Fibroblast of lung (primary cell): ENCODE measurements around the gene GPBAR1. TPM values are rescaled to one million over a fixed set of nuclear protein-coding genes. Genes with fewer than 3 reads are reported as not detected.

Experiments used
- DNase-seq, 2 donors: peaks; one replicate each; pipeline versions ENCODE4 v3.0.0 to v3.0.0-alpha.2; 2010; ENCODE audit warnings: low read depth in 2 of 2
- H2AFZ ChIP-seq: 2 replicates; pipeline ENCODE4 v1.5.1; 2012; ENCODE audit warnings: low read length, control low read depth, inconsistent platforms
- H3K27ac ChIP-seq: 2 replicates; pipeline ENCODE4 v1.5.1; 2011; ENCODE audit warnings: low read length, control low read depth; ENCODE audit not compliant: insufficient read depth
- H3K27me3 ChIP-seq: 2 replicates; pipeline ENCODE4 v1.5.1; 2011; ENCODE audit warnings: mild to moderate bottlenecking, low read length; ENCODE audit not compliant: control insufficient read depth, insufficient read depth
- H3K36me3 ChIP-seq: 2 replicates; pipeline ENCODE4 v1.5.1; 2011; ENCODE audit warnings: low read length; ENCODE audit not compliant: control insufficient read depth, insufficient read depth
- H3K4me1 ChIP-seq: 2 replicates; pipeline ENCODE4 v1.5.1; 2011; ENCODE audit warnings: low read length; ENCODE audit not compliant: control insufficient read depth, insufficient read depth; ENCODE audit errors: extremely low read depth
- H3K4me2 ChIP-seq: 2 replicates; pipeline ENCODE4 v1.5.1; 2011; ENCODE audit warnings: low read length, control low read depth; ENCODE audit not compliant: insufficient read depth; ENCODE audit errors: extremely low read depth
- H3K4me3 ChIP-seq, 4 experiments: fragments of 200-600 bp in 1 of 4; sonication (generic) in 1 of 4; replicated peaks in 1 of 4; 2 replicates each; pipeline ENCODE4 v1.5.1; 2011 to 2016; ENCODE audit warnings: low read length in 4 of 4, low read depth in 3 of 4, mild to moderate bottlenecking in 3 of 4, control low read depth in 2 of 4, inconsistent platforms in 1 of 4, mixed read lengths in 1 of 4; ENCODE audit not compliant: insufficient read depth in 1 of 4; ENCODE audit errors: control extremely low read depth in 1 of 4
- H3K79me2 ChIP-seq: 2 replicates; pipeline ENCODE4 v1.5.1; 2012; ENCODE audit warnings: mild to moderate bottlenecking, low read length, inconsistent platforms; ENCODE audit not compliant: control insufficient read depth, insufficient read depth
- H3K9ac ChIP-seq: 2 replicates; pipeline ENCODE4 v1.5.1; 2011; ENCODE audit warnings: mild to moderate bottlenecking, low read length, control low read depth; ENCODE audit not compliant: insufficient read depth
- H3K9me3 ChIP-seq: 2 replicates; pipeline ENCODE4 v1.5.1; 2012; ENCODE audit warnings: low read depth, low read length; ENCODE audit not compliant: control insufficient read depth, insufficient read depth
- H4K20me1 ChIP-seq: 2 replicates; pipeline ENCODE4 v1.5.1; 2011; ENCODE audit warnings: low read length; ENCODE audit not compliant: control insufficient read depth, insufficient read depth; ENCODE audit errors: extremely low read depth
- EZH2 ChIP-seq: IDR thresholded peaks from 2 replicates; pipeline ENCODE4 v1.5.1; 2012; ENCODE audit warnings: low read length, control low read depth, mild to moderate bottlenecking; ENCODE audit errors: missing control alignments
- polyA plus RNA-seq, 2 donors: library from polyadenylated mRNA; depleted of rRNA in 1 of 2; stranded (reverse) in 1 of 2; unstranded in 1 of 2; fragments of >200 nt; gene quantifications; 2 replicates each; pipeline ENCODE4 v1.2.1, GENCODE V29; 2011 to 2012; ENCODE audit warnings: missing spikeins in 1 of 2
- total RNA-seq: library from RNA; depleted of rRNA; stranded (reverse); fragments of >200 nt; gene quantifications from 2 replicates; pipeline ENCODE4 v1.2.1, GENCODE V29; 2014
- TF ChIP-seq, protein P1 (sequence below), 2 donors: IDR thresholded peaks in 1 of 2; conservative IDR thresholded peaks in 1 of 2; 1 replicate in 1 of 2; 2 replicates in 1 of 2; pipeline ENCODE4 v1.5.1; 2011 to 2012; ENCODE audit warnings: low read length in 2 of 2, control low read depth in 1 of 2, inconsistent platforms in 1 of 2, low read depth in 1 of 2, mild to moderate bottlenecking in 1 of 2

GPBAR1 gene
- total and polyA plus RNA-seq, 2 donors (not counting 1 experiment from before 2014, with no cell fraction given), result under 0.01 TPM; not detected in 1

DNA sequence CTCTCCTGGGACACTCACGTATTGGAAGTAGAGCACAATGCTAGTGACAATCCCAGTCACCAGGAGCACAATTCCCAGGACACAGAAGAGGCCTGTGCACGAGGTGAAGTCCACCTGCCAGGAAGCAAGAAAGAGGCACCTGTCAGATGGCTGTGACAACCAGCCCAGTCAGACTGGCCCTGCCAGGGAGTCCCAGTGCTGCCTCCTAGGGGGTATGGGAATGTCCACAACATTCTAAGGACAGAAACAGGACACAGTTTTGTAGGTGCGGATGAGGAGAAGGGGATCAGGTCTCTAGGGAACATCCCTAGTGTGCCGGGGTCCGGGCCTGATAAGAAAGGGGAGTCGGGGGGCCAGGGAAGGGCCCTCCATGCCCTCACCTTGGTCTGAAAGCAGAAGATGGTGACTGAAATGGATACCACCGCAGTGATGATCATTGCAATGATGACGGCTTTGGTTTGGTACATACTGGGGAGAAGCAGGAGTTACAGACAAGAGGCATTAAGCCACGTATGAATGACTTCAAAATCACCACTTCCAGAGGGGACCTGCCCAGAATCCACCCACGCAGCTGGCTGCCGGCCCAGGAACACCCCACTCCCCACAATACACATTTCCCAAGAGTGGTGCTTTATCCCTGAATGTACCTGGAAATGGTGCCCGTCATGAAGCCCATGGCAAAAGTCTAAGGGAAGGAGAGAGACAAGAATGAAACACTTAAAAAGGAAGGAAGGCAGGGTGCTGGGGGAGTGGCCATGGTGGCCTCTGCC is 16.4 kb downstream of the GPBAR1 start:
- H3K9me3 ChIP-seq, result no peaks in the 10 kb centered on the region
- H3K4me1 ChIP-seq, result peaks cover 13% of the 10 kb centered on the region
- H3K4me3 ChIP-seq, result no peak overlapping the region
- no peaks in the 10 kb centered on the region for H4K20me1 ChIP-seq
- H3K27ac ChIP-seq, result no peak overlapping the region
- no peak overlapping the region for H3K4me2 ChIP-seq
- no peak overlapping the region for H2AFZ ChIP-seq
- peaks cover 28% of the 10 kb centered on the region for H3K79me2 ChIP-seq
- no peaks in the 10 kb centered on the region for H3K27me3 ChIP-seq
- DNase-seq, result no peak
- no peak overlapping the region for H3K9ac ChIP-seq
- H3K36me3 ChIP-seq, result peaks cover 46% of the 10 kb centered on the region
- TF ChIP-seq EZH2, result no peak
- TF ChIP-seq, protein P1, sequence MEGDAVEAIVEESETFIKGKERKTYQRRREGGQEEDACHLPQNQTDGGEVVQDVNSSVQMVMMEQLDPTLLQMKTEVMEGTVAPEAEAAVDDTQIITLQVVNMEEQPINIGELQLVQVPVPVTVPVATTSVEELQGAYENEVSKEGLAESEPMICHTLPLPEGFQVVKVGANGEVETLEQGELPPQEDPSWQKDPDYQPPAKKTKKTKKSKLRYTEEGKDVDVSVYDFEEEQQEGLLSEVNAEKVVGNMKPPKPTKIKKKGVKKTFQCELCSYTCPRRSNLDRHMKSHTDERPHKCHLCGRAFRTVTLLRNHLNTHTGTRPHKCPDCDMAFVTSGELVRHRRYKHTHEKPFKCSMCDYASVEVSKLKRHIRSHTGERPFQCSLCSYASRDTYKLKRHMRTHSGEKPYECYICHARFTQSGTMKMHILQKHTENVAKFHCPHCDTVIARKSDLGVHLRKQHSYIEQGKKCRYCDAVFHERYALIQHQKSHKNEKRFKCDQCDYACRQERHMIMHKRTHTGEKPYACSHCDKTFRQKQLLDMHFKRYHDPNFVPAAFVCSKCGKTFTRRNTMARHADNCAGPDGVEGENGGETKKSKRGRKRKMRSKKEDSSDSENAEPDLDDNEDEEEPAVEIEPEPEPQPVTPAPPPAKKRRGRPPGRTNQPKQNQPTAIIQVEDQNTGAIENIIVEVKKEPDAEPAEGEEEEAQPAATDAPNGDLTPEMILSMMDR (conservative IDR thresholded peaks at IDR 0.05 in 1 of 2, IDR thresholded peaks at IDR 0.05 in 1 of 2; ENCODE audit: low read depth in 1 of 2, low read length in 2 of 2), result no peak

- peaks cover 15% of the 10 kb centered on the region for H3K4me1 ChIP-seq
- DNase-seq, result no peak
- H3K9ac ChIP-seq, result no peak overlapping the region
- H3K4me2 ChIP-seq, result no peak overlapping the region
- H3K9me3 ChIP-seq, result no peaks in the 10 kb centered on the region
- peaks cover 46% of the 10 kb centered on the region for H3K36me3 ChIP-seq
- H3K4me3 ChIP-seq, result no peak overlapping the region
- no peaks in the 10 kb centered on the region for H3K27me3 ChIP-seq
- no peaks in the 10 kb centered on the region for H4K20me1 ChIP-seq
- H3K79me2 ChIP-seq, result peaks cover 34% of the 10 kb centered on the region
- no peak overlapping the region for H3K27ac ChIP-seq
- H2AFZ ChIP-seq, result no peak overlapping the region
- no peak for TF ChIP-seq EZH2
- TF ChIP-seq, protein P1 (conservative IDR thresholded peaks at IDR 0.05 in 1 of 2, IDR thresholded peaks at IDR 0.05 in 1 of 2; ENCODE audit: low read depth in 1 of 2, low read length in 2 of 2), result no peak
Measured at GRCh38 chr2:218277921-218278320, 17.1 kb downstream of the GPBAR1 start.

- Histone ChIP-seq H3K4me1 (peaks cover 19% of the 10 kb centered on the region), H3K79me2 (peaks cover 42% of the 10 kb centered on the region), H3K4me3 (no peak overlapping the region), H3K27ac (no peak overlapping the region), H3K27me3 (no peaks in the 10 kb centered on the region), H2AFZ (no peak overlapping the region), H3K36me3 (peaks cover 45% of the 10 kb centered on the region), H4K20me1 (no peaks in the 10 kb centered on the region), H3K4me2 (no peak overlapping the region), H3K9ac (no peak overlapping the region), H3K9me3 (no peaks in the 10 kb centered on the region)
- TF ChIP-seq, protein P1 (conservative IDR thresholded peaks at IDR 0.05 in 1 of 2, IDR thresholded peaks at IDR 0.05 in 1 of 2; ENCODE audit: low read depth in 1 of 2, low read length in 2 of 2), result no peak
- TF ChIP-seq EZH2, result no peak
- no peak for DNase-seq
Measured at GRCh38 chr2:218278531-218279360, 17.9 kb downstream of the GPBAR1 start.
